ENCODE data around the gene LAGE3.

LAGE3 gene

GRCh38 chrX:154513716-154514115 is 34.6 kb upstream of the LAGE3 start:
- H3K9me3 ChIP-seq (ENCODE audit: control insufficient read depth, insufficient read depth, low read depth, low read length): peaks cover 10% of the 10 kb centered on the region; the same call in 1 of the 2 replicates
- H3K4me1 ChIP-seq (ENCODE audit: control insufficient read depth, insufficient read depth, low read length): peaks cover 18% of the 10 kb centered on the region
- H3K36me3 ChIP-seq (ENCODE audit: control insufficient read depth, insufficient read depth, low read length): peaks cover 13% of the 10 kb centered on the region; the same call in 1 of the 2 replicates
- H3K27me3 ChIP-seq (ENCODE audit: control insufficient read depth, insufficient read depth, low read length): no peaks in the 10 kb centered on the region
- no peak overlapping the region for H3K9ac ChIP-seq (ENCODE audit: low read length)
- no peak overlapping the region for H3K4me3 ChIP-seq (ENCODE audit: low read depth, low read length)
- H3K27ac ChIP-seq (ENCODE audit: low read depth, low read length): no peak overlapping the region

GRCh38 chrX:154512879-154513553 is 33.9 kb upstream of the LAGE3 start:
- no peak overlapping the region for H3K4me3 ChIP-seq (ENCODE audit: low read depth, low read length)
- peaks cover 15% of the 10 kb centered on the region for H3K4me1 ChIP-seq (ENCODE audit: control insufficient read depth, insufficient read depth, low read length)
- H3K9ac ChIP-seq (ENCODE audit: low read length): no peak overlapping the region
- peaks cover 15% of the 10 kb centered on the region; the same call in 1 of the 2 replicates for H3K9me3 ChIP-seq (ENCODE audit: control insufficient read depth, insufficient read depth, low read depth, low read length)
- H3K36me3 ChIP-seq (ENCODE audit: control insufficient read depth, insufficient read depth, low read length): peaks cover 17% of the 10 kb centered on the region
- no peaks in the 10 kb centered on the region for H3K27me3 ChIP-seq (ENCODE audit: control insufficient read depth, insufficient read depth, low read length)
- no peak overlapping the region for H3K27ac ChIP-seq (ENCODE audit: low read depth, low read length)

GRCh38 chrX:154511761-154512160 is 32.7 kb upstream of the LAGE3 start:
- H3K4me1 ChIP-seq (ENCODE audit: control insufficient read depth, insufficient read depth, low read length): peaks cover 4% of the 10 kb centered on the region; the same call in 1 of the 2 replicates
- peaks cover 25% of the 10 kb centered on the region for H3K36me3 ChIP-seq (ENCODE audit: control insufficient read depth, insufficient read depth, low read length)
- H3K4me3 ChIP-seq (ENCODE audit: low read depth, low read length): no peak overlapping the region
- H3K27me3 ChIP-seq (ENCODE audit: control insufficient read depth, insufficient read depth, low read length): no peaks in the 10 kb centered on the region
- H3K9me3 ChIP-seq (ENCODE audit: control insufficient read depth, insufficient read depth, low read depth, low read length): peaks cover 21% of the 10 kb centered on the region; the same call in 1 of the 2 replicates
- no peak overlapping the region for H3K27ac ChIP-seq (ENCODE audit: low read depth, low read length)
- no peak overlapping the region for H3K9ac ChIP-seq (ENCODE audit: low read length)

GRCh38 chrX:154509455-154509854 is 30.4 kb upstream of the LAGE3 start:
- Histone ChIP-seq H3K9me3 (ENCODE audit: control insufficient read depth, insufficient read depth, low read depth, low read length) (peaks cover 30% of the 10 kb centered on the region; the same call in 1 of the 2 replicates), H3K27me3 (ENCODE audit: control insufficient read depth, insufficient read depth, low read length) (no peaks in the 10 kb centered on the region), H3K4me3 (ENCODE audit: low read depth, low read length) (no peak overlapping the region), H3K36me3 (ENCODE audit: control insufficient read depth, insufficient read depth, low read length) (peaks cover 44% of the 10 kb centered on the region), H3K27ac (ENCODE audit: low read depth, low read length) (no peak overlapping the region), H3K9ac (ENCODE audit: low read length) (no peak overlapping the region), H3K4me1 (ENCODE audit: control insufficient read depth, insufficient read depth, low read length) (no peaks in the 10 kb centered on the region; the same call in 1 of the 2 replicates)

- H3K9ac ChIP-seq (ENCODE audit: low read length): no peak overlapping the region
- peaks cover 44% of the 10 kb centered on the region for H3K36me3 ChIP-seq (ENCODE audit: control insufficient read depth, insufficient read depth, low read length)
- H3K4me1 ChIP-seq (ENCODE audit: control insufficient read depth, insufficient read depth, low read length): no peaks in the 10 kb centered on the region; the same call in 1 of the 2 replicates
- H3K27ac ChIP-seq (ENCODE audit: low read depth, low read length): no peak overlapping the region
- peaks cover 26% of the 10 kb centered on the region; the same call in 1 of the 2 replicates for H3K9me3 ChIP-seq (ENCODE audit: control insufficient read depth, insufficient read depth, low read depth, low read length)
- no peak overlapping the region; the same call in 1 of the 2 replicates for H3K4me3 ChIP-seq (ENCODE audit: low read depth, low read length)
- H3K27me3 ChIP-seq (ENCODE audit: control insufficient read depth, insufficient read depth, low read length): no peaks in the 10 kb centered on the region
These were observed 29.3 kb upstream of the LAGE3 start for GRCh38 chrX:154508384-154508745.

- Histone ChIP-seq H3K9me3 (ENCODE audit: control insufficient read depth, insufficient read depth, low read depth, low read length) (peaks cover 28% of the 10 kb centered on the region; the same call in 1 of the 2 replicates), H3K4me3 (ENCODE audit: low read depth, low read length) (no peak overlapping the region), H3K27ac (ENCODE audit: low read depth, low read length) (no peak overlapping the region), H3K9ac (ENCODE audit: low read length) (no peak overlapping the region), H3K4me1 (ENCODE audit: control insufficient read depth, insufficient read depth, low read length) (no peaks in the 10 kb centered on the region; the same call in 1 of the 2 replicates), H3K27me3 (ENCODE audit: control insufficient read depth, insufficient read depth, low read length) (no peaks in the 10 kb centered on the region), H3K36me3 (ENCODE audit: control insufficient read depth, insufficient read depth, low read length) (peaks cover 44% of the 10 kb centered on the region)
These were observed 28.7 kb upstream of the LAGE3 start for GRCh38 chrX:154507673-154508383.

GRCh38 chrX:154506483-154507332 is 27.6 kb upstream of the LAGE3 start:
- Histone ChIP-seq H3K9me3 (ENCODE audit: control insufficient read depth, insufficient read depth, low read depth, low read length) (peaks cover 32% of the 10 kb centered on the region; the same call in 1 of the 2 replicates), H3K9ac (ENCODE audit: low read length) (no peak overlapping the region), H3K4me1 (ENCODE audit: control insufficient read depth, insufficient read depth, low read length) (no peaks in the 10 kb centered on the region; the same call in 1 of the 2 replicates), H3K27me3 (ENCODE audit: control insufficient read depth, insufficient read depth, low read length) (no peaks in the 10 kb centered on the region), H3K36me3 (ENCODE audit: control insufficient read depth, insufficient read depth, low read length) (peaks cover 44% of the 10 kb centered on the region), H3K4me3 (ENCODE audit: low read depth, low read length) (no peak overlapping the region), H3K27ac (ENCODE audit: low read depth, low read length) (no peak overlapping the region)

GRCh38 chrX:154505734-154506133 is 26.7 kb upstream of the LAGE3 start:
- H3K36me3 ChIP-seq (ENCODE audit: control insufficient read depth, insufficient read depth, low read length): peaks cover 44% of the 10 kb centered on the region
- no peak overlapping the region for H3K9ac ChIP-seq (ENCODE audit: low read length)
- H3K27me3 ChIP-seq (ENCODE audit: control insufficient read depth, insufficient read depth, low read length): no peaks in the 10 kb centered on the region
- H3K4me1 ChIP-seq (ENCODE audit: control insufficient read depth, insufficient read depth, low read length): no peaks in the 10 kb centered on the region; the same call in 1 of the 2 replicates
- H3K27ac ChIP-seq (ENCODE audit: low read depth, low read length): no peak overlapping the region
- peaks cover 33% of the 10 kb centered on the region; the same call in 1 of the 2 replicates for H3K9me3 ChIP-seq (ENCODE audit: control insufficient read depth, insufficient read depth, low read depth, low read length)
- no peak overlapping the region for H3K4me3 ChIP-seq (ENCODE audit: low read depth, low read length)

GRCh38 chrX:154502989-154503388 is 23.9 kb upstream of the LAGE3 start:
- peaks cover 27% of the 10 kb centered on the region for H3K36me3 ChIP-seq (ENCODE audit: control insufficient read depth, insufficient read depth, low read length)
- H3K27me3 ChIP-seq (ENCODE audit: control insufficient read depth, insufficient read depth, low read length): no peaks in the 10 kb centered on the region
- no peaks in the 10 kb centered on the region; the same call in 1 of the 2 replicates for H3K4me1 ChIP-seq (ENCODE audit: control insufficient read depth, insufficient read depth, low read length)
- no peak overlapping the region for H3K27ac ChIP-seq (ENCODE audit: low read depth, low read length)
- H3K4me3 ChIP-seq (ENCODE audit: low read depth, low read length): no peak overlapping the region
- no peak overlapping the region for H3K9ac ChIP-seq (ENCODE audit: low read length)
- H3K9me3 ChIP-seq (ENCODE audit: control insufficient read depth, insufficient read depth, low read depth, low read length): peaks cover 24% of the 10 kb centered on the region; the same call in 1 of the 2 replicates

- H3K36me3 ChIP-seq (ENCODE audit: control insufficient read depth, insufficient read depth, low read length): peaks cover 22% of the 10 kb centered on the region
- no peak overlapping the region for H3K9ac ChIP-seq (ENCODE audit: low read length)
- no peak overlapping the region for H3K4me3 ChIP-seq (ENCODE audit: low read depth, low read length)
- H3K9me3 ChIP-seq (ENCODE audit: control insufficient read depth, insufficient read depth, low read depth, low read length): peaks cover 22% of the 10 kb centered on the region; the same call in 1 of the 2 replicates
- no peaks in the 10 kb centered on the region; the same call in 1 of the 2 replicates for H3K4me1 ChIP-seq (ENCODE audit: control insufficient read depth, insufficient read depth, low read length)
- no peaks in the 10 kb centered on the region for H3K27me3 ChIP-seq (ENCODE audit: control insufficient read depth, insufficient read depth, low read length)
- H3K27ac ChIP-seq (ENCODE audit: low read depth, low read length): no peak overlapping the region
These were observed 23.0 kb upstream of the LAGE3 start for GRCh38 chrX:154502098-154502497.
